GM19238 (cell line): Measurements from ENCODE around the gene PCSK6.

Experiments
- DNase-seq: peaks from one replicate; pipeline ENCODE4 v3.0.0; 2011; ENCODE audit warnings: low spot score; ENCODE audit not compliant: insufficient read length

PCSK6 gene

DNA sequence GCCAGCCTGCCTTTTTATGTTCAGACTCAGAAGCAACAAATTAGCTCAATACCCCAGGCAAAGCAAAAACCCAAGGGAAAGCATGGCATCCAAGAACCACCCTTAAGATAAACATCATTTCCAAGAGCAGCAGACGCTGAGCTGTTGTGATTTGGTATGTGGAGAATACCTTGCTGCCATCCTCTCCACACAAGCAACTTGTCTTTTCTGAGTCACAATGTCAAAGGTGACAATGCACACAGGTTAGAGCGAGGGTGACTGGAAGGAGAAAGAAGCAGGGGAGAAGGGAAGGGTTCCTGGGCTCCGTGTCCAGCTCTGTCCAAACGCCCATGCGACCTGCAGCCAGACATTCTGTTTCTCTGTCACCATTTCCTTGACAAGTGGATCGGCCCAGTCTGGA, 6.0 kb downstream of the PCSK6 start:
- no peak for DNase-seq

GRCh38 chr15:101482526-101483371, 6.8 kb downstream of the PCSK6 start:
- DNase-seq = no peak

DNA sequence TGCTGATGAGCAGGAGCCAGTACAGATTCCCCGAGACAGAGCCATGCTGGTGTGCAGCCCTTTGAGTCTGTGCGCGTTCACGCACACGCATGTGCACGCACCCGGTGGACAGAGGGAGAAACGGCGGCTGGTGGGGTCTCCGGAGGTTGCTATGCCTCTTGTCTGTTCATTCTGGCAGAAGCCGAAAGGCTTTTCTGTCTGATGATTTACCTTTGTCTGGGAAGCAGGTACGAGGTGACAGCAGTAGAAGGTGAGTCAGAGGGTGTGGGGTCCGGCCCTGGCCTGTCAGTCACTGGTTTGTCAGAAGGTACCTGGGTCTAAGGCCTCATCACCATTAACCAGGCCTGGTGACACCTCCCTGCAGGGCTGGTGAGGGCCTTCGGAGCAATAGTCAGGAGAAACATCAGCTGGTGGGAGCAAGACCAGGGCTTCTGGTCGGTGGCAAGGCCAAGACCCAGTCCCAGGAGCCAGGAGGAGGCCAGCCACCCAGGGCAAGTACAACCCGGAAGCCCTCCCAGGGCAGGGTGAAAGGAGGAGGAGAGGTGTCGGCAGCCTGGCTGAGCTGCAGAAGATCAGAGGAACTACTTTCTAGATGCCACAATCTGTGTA, 7.5 kb downstream of the PCSK6 start:
- DNase-seq = no peak

DNA sequence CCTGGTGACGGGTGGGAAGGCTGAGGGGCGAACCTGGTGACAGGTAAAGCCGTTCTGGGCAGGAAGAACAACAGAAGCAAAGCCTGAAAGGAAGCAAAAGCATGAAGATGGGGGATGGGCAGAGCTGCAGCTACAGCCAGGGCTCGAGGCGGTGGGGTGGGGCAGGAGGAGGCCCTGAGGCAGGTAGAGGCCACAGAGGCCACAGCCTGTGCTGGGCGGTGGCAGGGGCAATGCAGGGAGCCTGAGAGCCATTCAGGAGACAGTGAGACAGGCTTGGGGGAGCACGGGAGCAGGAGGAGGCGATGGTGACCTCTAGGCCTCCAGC, 8.2 kb downstream of the PCSK6 start:
- no peak for DNase-seq

GRCh38 chr15:101480613-101481380, 8.7 kb downstream of the PCSK6 start:
- no peak for DNase-seq

DNA sequence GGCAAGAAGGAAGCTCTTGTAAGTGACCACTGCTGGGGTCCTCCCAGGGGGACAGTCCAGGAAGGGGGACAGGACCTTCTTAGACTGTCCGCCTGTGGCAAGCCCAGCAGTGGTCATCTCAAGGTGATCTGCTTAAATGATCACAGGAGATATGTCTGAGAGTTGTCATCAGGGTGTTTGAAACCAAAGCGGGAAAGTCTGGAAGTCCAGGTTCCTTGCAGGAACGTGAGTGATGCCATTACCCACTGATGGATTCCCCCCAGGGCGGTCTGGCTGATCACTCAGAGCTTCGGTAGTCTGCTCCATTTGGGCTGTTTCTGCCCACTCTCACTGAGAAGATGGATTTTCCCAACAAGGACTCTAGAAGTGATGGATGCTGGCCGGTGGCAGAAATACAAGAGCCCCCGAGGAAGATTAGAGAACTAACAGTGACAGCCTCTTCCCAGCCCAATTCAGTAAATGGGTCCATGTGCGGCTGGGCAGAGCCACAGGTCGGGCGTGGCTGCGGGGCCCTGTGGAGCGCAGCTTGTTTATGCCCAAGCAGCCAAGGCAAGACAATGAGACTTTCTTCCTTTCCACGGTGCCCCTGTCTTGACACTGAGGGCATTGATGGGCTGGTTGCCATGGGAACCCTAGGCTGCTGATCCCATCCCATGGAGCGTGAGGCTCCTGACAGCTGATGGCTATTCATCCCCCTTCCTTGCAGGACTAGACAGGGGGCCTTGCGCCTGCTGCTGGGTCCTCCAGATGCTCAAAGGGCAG, 9.5 kb downstream of the PCSK6 start:
- no peak for DNase-seq

DNA sequence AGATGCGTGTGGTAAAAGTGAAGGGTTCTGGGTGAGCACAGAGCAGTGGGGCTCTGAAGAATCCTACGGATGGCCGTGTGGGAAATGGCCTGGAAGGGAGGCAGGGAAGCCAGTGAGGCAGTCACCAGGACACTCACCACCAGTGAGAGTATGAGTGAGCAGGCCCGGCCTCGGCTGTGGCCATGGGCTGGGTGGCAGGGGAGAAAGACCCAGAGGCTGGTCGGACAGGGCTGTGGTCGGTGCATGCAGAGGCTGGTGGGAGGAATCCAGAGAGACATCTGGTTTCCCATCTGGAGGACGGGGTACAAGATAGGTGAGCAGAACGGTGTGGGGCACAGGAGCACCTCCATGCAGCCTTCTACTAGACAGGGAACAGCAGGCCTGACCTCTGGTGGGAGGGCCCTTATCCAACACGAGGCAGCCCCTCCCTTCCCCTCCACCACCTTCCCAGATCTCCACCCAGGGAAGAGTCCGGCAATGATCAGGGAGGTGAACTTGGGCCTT, 10.1 kb downstream of the PCSK6 start:
- no peak for DNase-seq

GRCh38 chr15:101478701-101479341, 10.7 kb downstream of the PCSK6 start:
- no peak for DNase-seq

- no peak for DNase-seq
Measured at GRCh38 chr15:101477851-101478362, 11.6 kb downstream of the PCSK6 start.

DNA sequence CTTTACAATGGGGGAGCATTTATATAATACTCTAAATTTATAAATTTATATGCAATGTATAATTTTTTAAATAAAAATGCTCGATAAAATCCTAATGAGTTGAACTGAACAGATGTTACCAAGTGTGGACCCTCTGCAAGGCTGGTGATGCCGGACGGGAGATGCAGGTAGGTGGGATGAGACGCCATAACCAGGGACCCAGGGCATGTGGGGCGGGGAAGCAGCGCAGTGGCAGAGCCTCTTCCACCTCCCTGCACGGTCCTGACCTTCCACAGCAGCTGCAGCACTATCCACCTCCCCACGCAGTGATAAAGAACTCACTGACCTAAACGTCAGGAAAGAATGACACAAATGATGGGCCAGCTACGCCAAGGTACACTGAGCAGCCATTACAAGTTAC, 12.8 kb downstream of the PCSK6 start:
- no peak for DNase-seq

- no peak for DNase-seq
Measured at GRCh38 chr15:101474983-101475382, 14.5 kb downstream of the PCSK6 start.

GRCh38 chr15:101474233-101474632, 15.3 kb downstream of the PCSK6 start:
- DNase-seq = no peak

DNA sequence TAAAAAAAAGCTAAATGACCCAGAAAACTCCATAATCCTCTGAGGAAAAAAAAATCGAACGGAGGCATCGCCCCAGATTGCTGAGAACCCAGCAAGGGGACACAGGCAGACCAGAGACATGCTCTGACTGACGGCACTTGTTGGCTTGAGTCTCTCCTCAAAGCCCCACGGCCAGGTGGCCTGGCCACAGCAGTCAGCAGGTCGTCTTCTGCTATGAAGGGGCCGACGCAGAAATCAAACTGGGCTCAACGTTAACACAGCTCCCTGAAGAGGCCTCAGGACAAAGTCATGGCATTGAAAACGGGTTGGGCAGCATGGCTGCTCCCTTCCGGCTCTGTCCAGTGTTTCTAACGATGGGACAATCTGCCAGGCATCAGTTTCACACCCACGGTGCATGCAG, 17.5 kb downstream of the PCSK6 start:
- no peak for DNase-seq

DNA sequence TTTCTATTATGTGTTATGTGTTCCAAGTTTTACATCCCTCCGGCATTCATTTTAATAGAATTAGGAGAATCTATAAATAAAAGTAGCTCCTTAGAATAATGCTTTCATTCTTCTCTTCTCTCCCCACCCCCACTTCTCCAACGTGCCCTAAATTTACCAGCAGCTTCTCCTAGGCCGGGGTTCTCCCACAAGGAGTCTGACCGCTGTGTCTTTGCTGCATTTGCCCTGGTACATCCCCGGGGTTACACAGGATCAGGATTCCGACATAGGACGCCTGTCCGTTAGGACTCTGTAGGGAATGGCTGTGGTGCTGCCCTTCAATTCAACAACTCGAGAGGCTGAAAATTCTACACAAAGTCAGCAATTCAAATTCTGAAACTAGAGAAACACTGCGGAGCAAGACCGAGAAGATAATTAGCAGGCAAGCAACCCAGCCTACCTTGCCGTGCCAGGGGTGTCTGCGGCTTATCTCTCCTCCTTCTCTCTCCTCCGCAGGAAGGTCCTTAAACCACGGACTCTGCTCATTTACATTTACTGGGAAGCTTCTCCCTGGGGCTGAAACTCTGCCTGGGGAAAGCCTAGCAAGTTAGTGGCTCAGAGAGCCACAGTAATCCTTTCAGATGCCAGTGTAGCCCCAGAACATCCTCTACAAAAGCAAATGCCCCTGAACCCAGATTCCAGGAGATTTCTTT, 18.8 kb downstream of the PCSK6 start:
- DNase-seq = no peak

- DNase-seq = no peak
Measured at GRCh38 chr15:101469520-101470288, 19.8 kb downstream of the PCSK6 start.

GRCh38 chr15:101466188-101466587, 23.3 kb downstream of the PCSK6 start:
- no peak for DNase-seq

GRCh38 chr15:101464999-101465669, 24.4 kb downstream of the PCSK6 start:
- no peak for DNase-seq

GRCh38 chr15:101464256-101464998, 25.1 kb downstream of the PCSK6 start:
- no peak for DNase-seq
